HepG2 (cell line): ENCODE measurements around the gene REPIN1. TPM values are rescaled to one million over a fixed set of nuclear protein-coding genes. Genes with fewer than 3 reads are reported as not detected.

Experiments
- FOXC1 ChIP-seq: sonication (generic); formaldehyde crosslinking; IDR thresholded peaks from 2 replicates; pipeline ENCODE4 v1.8.0; 2022; ENCODE audit warnings: mild to moderate bottlenecking, missing genetic modification reagents, borderline replicate concordance
- POLR2A ChIP-seq, 2 experiments: IDR thresholded peaks; 2 replicates each; pipeline ENCODE4 v1.6.1; 2011; ENCODE audit warnings: low read depth in 2 of 2, low read length in 2 of 2, mild to moderate bottlenecking in 1 of 2, moderate library complexity in 1 of 2; ENCODE audit not compliant: insufficient read depth in 1 of 2
- RNF219 ChIP-seq: sonication (generic); formaldehyde crosslinking; IDR thresholded peaks from 2 replicates; pipeline ENCODE4 v1.5.0; 2020; ENCODE audit warnings: mild to moderate bottlenecking, missing genetic modification reagents
- SRSF1 ChIP-seq: fragments of 200-400 bp; formaldehyde crosslinking; optimal IDR thresholded peaks from 2 replicates; pipeline ENCODE3; 2017; ENCODE audit warnings: mild to moderate bottlenecking, low read depth, low read length, moderate library complexity
- YY1 ChIP-seq: IDR thresholded peaks from 2 replicates; pipeline ENCODE4 v1.6.1; 2011; ENCODE audit warnings: low read length, low read depth, moderate library complexity, mild to moderate bottlenecking; ENCODE audit not compliant: insufficient read depth, insufficient replicate concordance
- ZFP82 ChIP-seq: sonication (generic); formaldehyde crosslinking; IDR thresholded peaks from 2 replicates; pipeline ENCODE4 v1.5.1; 2020; ENCODE audit warnings: mild to moderate bottlenecking, missing genetic modification reagents, borderline replicate concordance
- ZMYM3 ChIP-seq: sonication (generic); formaldehyde crosslinking; IDR thresholded peaks from 2 replicates; pipeline ENCODE4 v1.5.1; 2020; ENCODE audit warnings: mild to moderate bottlenecking, missing genetic modification reagents
- ZNF18 ChIP-seq: sonication (generic); formaldehyde crosslinking; IDR thresholded peaks from 2 replicates; pipeline ENCODE4 v1.8.0; 2022; ENCODE audit warnings: mild to moderate bottlenecking, missing genetic modification reagents; ENCODE audit not compliant: insufficient replicate concordance
- ZNF264 ChIP-seq: sonication (generic); formaldehyde crosslinking; IDR thresholded peaks from 2 replicates; pipeline ENCODE4 v1.4.0; 2020; ENCODE audit warnings: missing genetic modification reagents
- ZNF33B ChIP-seq: sonication (generic); formaldehyde crosslinking; IDR thresholded peaks from 2 replicates; pipeline ENCODE4 v1.5.1; 2020; ENCODE audit warnings: mild to moderate bottlenecking, missing genetic modification reagents
- ZNF350 ChIP-seq: sonication (generic); formaldehyde crosslinking; IDR thresholded peaks from 2 replicates; pipeline ENCODE4 v1.4.0; 2020; ENCODE audit warnings: mild to moderate bottlenecking, low read depth, missing genetic modification reagents, borderline replicate concordance
- ZNF605 ChIP-seq: sonication (generic); formaldehyde crosslinking; IDR thresholded peaks from 2 replicates; pipeline ENCODE4 v1.8.0; 2022; ENCODE audit warnings: mild to moderate bottlenecking, missing genetic modification reagents
- ZNF660 ChIP-seq: sonication (generic); formaldehyde crosslinking; IDR thresholded peaks from 2 replicates; pipeline ENCODE4 v1.5.1; 2020; ENCODE audit warnings: mild to moderate bottlenecking, low read depth, missing genetic modification reagents, borderline replicate concordance
- ZNF687 ChIP-seq: sonication (generic); formaldehyde crosslinking; IDR thresholded peaks from 2 replicates; pipeline ENCODE4 v1.5.1; 2020; ENCODE audit warnings: mild to moderate bottlenecking, missing genetic modification reagents, moderate library complexity
- polyA plus RNA-seq, 8 experiments: library from polyadenylated mRNA; depleted of rRNA in 3 of 8; stranded (reverse) in 7 of 8; unstranded in 1 of 8; fragments of >200 nt; fragmentation: Illumina TruSeq in 4 of 8; extraction: Trizol in 4 of 8; gene quantifications; 2 replicates each; pipeline versions ENCODE4 v1.2.1 to v1.2.3, GENCODE V29; 2011 to 2016; ENCODE audit warnings: low read depth in 4 of 8, missing spikeins in 1 of 8, mixed read lengths in 1 of 8; ENCODE audit not compliant: insufficient read depth in 1 of 8
- total RNA-seq, 5 experiments: library from RNA; depleted of rRNA; stranded (reverse); fragments of >200 nt; fragmentation: Illumina TruSeq; extraction: Trizol; gene quantifications; 2 replicates each; pipeline ENCODE4 v1.2.3, GENCODE V29; 2016; ENCODE audit warnings: low read depth in 1 of 5
- TF ChIP-seq, protein P1 (sequence below): sonication (generic); formaldehyde crosslinking; IDR thresholded peaks from 2 replicates; pipeline ENCODE4 v1.4.0; 2020; ENCODE audit warnings: mild to moderate bottlenecking, missing genetic modification reagents

Gene REPIN1
- total and polyA plus RNA-seq, 2 of the 13 experiments (the other 11 are each of a cell fraction or from before 2014, with no cell fraction given), result 69.9 to 108 TPM

DNA sequence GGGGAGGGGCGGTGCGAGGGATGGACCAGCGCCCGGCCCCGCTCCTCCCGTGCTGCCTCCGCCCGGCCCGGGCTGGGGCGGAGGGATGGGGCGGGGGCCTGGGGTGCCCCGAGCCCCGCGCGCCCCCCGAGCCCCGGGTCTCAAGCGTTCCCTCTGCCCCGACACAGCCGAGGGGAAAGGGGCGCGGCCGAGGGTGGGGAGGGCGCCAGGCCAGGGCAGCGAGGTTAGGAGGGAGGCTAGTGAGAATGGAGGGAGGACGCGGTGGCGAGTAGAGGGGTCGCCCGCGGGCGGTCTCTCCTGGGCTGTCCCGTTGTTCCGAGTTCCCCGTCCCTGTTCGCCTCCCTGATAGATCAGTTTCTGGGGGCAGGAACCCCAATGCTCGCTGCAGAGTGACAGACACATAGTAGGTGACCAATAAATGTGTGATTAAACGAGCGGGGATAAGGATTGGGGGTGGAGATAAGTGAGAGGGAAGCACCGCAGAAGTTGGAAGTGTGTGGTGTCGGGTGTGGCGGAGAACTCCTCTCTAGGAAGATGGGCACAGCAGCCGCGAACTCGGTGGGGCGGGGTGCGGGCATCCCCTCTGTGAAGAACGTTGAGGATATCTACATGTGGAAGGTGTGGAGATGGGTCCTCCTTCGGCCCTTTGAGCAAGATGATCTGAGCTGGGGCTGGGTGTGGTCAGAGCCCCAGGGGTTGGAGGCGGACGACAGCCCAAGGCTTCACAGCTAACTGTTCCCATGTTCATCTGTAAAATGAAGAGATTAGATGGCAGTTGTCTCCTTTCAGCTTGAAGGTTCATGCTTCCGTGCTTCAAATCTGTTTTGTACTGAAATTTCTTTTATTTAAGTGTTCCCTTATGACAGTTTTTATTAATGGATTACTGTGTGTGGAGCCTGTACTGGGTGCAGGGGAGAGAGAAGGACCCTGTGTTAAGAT is 11.1 kb downstream of the REPIN1 start (continued):
- TF ChIP-seq ZNF18 (CRISPR knock-in tag) (peak; percentile 14), SRSF1 (no peak), YY1 (no peak), POLR2A (IDR thresholded peaks at IDR 0.05; ENCODE audit: insufficient read depth in 1 of 2, low read depth in 2 of 2, low read length in 2 of 2) (peak in 1 of 2 experiments; percentile 27; a peak in 1 of 4 replicates), ZNF660 (no peak), RNF219 (CRISPR knock-in tag) (no peak), ZNF33B (0 out of 2 replicates have a peak, but pooled peaks have one; percentile 49), ZNF264 (no peak), FOXC1 (CRISPR knock-in tag) (0 out of 2 replicates have a peak, but pooled peaks have one; percentile 43), ZMYM3 (CRISPR knock-in tag) (no peak), ZNF605 (CRISPR knock-in tag) (0 out of 2 replicates have a peak, but pooled peaks have one; percentile 38), ZNF350 (peak; percentile 45; the same call in 1 of the 2 replicates), ZFP82 (CRISPR knock-in tag) (no peak), ZNF687 (CRISPR knock-in tag) (no peak)
- TF ChIP-seq, protein P1, sequence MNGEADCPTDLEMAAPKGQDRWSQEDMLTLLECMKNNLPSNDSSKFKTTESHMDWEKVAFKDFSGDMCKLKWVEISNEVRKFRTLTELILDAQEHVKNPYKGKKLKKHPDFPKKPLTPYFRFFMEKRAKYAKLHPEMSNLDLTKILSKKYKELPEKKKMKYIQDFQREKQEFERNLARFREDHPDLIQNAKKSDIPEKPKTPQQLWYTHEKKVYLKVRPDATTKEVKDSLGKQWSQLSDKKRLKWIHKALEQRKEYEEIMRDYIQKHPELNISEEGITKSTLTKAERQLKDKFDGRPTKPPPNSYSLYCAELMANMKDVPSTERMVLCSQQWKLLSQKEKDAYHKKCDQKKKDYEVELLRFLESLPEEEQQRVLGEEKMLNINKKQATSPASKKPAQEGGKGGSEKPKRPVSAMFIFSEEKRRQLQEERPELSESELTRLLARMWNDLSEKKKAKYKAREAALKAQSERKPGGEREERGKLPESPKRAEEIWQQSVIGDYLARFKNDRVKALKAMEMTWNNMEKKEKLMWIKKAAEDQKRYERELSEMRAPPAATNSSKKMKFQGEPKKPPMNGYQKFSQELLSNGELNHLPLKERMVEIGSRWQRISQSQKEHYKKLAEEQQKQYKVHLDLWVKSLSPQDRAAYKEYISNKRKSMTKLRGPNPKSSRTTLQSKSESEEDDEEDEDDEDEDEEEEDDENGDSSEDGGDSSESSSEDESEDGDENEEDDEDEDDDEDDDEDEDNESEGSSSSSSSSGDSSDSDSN, result 0 out of 2 replicates have a peak, but pooled peaks have one; percentile 38
